ENCODE results near the gene RHBDF2. TPM values are rescaled to one million over a fixed set of nuclear protein-coding genes. Genes with fewer than 3 reads are reported as not detected.

Gene RHBDF2
- total RNA-seq, 1 donor from 2014 or later: 30.7 TPM

GRCh38 chr17:76469991-76470739 is 31.1 kb downstream of the RHBDF2 start:
- no peak for TF ChIP-seq CTCF (IDR thresholded peaks at IDR 0.05; ENCODE audit: insufficient read depth, low read depth, low read length)
- no peak for TF ChIP-seq EZH2 (IDR thresholded peaks at IDR 0.05; ENCODE audit: insufficient read depth, low read length)
- H3K4me3 Mint-ChIP-seq (ENCODE audit: unreplicated experiment): no peak overlapping the region
- no peaks in the 10 kb centered on the region for H3K36me3 ChIP-seq (ENCODE audit: insufficient read depth, low read length)
- H3K9me3 ChIP-seq (ENCODE audit: insufficient read depth, low read depth, low read length): no peaks in the 10 kb centered on the region
- no peaks in the 10 kb centered on the region for H3K9me3 Mint-ChIP-seq (ENCODE audit: unreplicated experiment)
- FAIRE-seq: no peak
- H3K4me1 ChIP-seq (ENCODE audit: insufficient read depth, low read length): no peaks in the 10 kb centered on the region
- no peaks in the 10 kb centered on the region for H3K4me1 Mint-ChIP-seq (ENCODE audit: low read depth, unreplicated experiment)
- no peaks in the 10 kb centered on the region for H3K79me2 ChIP-seq (ENCODE audit: insufficient read depth, low read length)
- no peak overlapping the region for H2AFZ ChIP-seq (ENCODE audit: low read depth, low read length)
- peaks cover 2% of the 10 kb centered on the region for H3K27me3 Mint-ChIP-seq (ENCODE audit: low read depth, unreplicated experiment)
- no peak overlapping the region for H3K4me3 ChIP-seq (ENCODE audit: insufficient read depth, low read depth, low read length)
- no peak overlapping the region for H3K27ac Mint-ChIP-seq (ENCODE audit: unreplicated experiment)
- H3K4me2 ChIP-seq (ENCODE audit: low read length): no peak overlapping the region
- no peak overlapping the region for H3K9ac ChIP-seq (ENCODE audit: low read length)
- H3K27ac ChIP-seq (ENCODE audit: low read depth, low read length): no peak overlapping the region
- H3K36me3 Mint-ChIP-seq (ENCODE audit: low read depth, unreplicated experiment): peaks cover 13% of the 10 kb centered on the region
- H4K20me1 ChIP-seq (ENCODE audit: insufficient read depth, low read length): no peaks in the 10 kb centered on the region
- no peaks in the 10 kb centered on the region for H3K27me3 ChIP-seq (ENCODE audit: insufficient read depth, low read length)
- DNase-seq (ENCODE audit: low read depth): no peak

GRCh38 chr17:76469076-76469990 is 31.9 kb downstream of the RHBDF2 start:
- peaks cover 2% of the 10 kb centered on the region for H3K27me3 Mint-ChIP-seq (ENCODE audit: low read depth, unreplicated experiment)
- Histone ChIP-seq H3K27me3 (ENCODE audit: insufficient read depth, low read length) (no peaks in the 10 kb centered on the region), H3K4me3 (ENCODE audit: insufficient read depth, low read depth, low read length) (no peak overlapping the region), H4K20me1 (ENCODE audit: insufficient read depth, low read length) (no peaks in the 10 kb centered on the region), H3K27ac (ENCODE audit: low read depth, low read length) (no peak overlapping the region), H3K4me1 (ENCODE audit: insufficient read depth, low read length) (no peaks in the 10 kb centered on the region), H3K9me3 (ENCODE audit: insufficient read depth, low read depth, low read length) (no peaks in the 10 kb centered on the region), H3K36me3 (ENCODE audit: insufficient read depth, low read length) (no peaks in the 10 kb centered on the region), H3K79me2 (ENCODE audit: insufficient read depth, low read length) (no peaks in the 10 kb centered on the region), H3K4me2 (ENCODE audit: low read length) (no peak overlapping the region), H3K9ac (ENCODE audit: low read length) (no peak overlapping the region), H2AFZ (ENCODE audit: low read depth, low read length) (no peak overlapping the region)
- FAIRE-seq (no peak), DNase-seq (ENCODE audit: low read depth) (no peak)
- no peak for TF ChIP-seq EZH2 (IDR thresholded peaks at IDR 0.05; ENCODE audit: insufficient read depth, low read length)
- no peak for TF ChIP-seq CTCF (IDR thresholded peaks at IDR 0.05; ENCODE audit: insufficient read depth, low read depth, low read length)
- H3K9me3 Mint-ChIP-seq (ENCODE audit: unreplicated experiment): no peaks in the 10 kb centered on the region
- peaks cover 12% of the 10 kb centered on the region for H3K36me3 Mint-ChIP-seq (ENCODE audit: low read depth, unreplicated experiment)
- H3K27ac Mint-ChIP-seq (ENCODE audit: unreplicated experiment): no peak overlapping the region
- H3K4me1 Mint-ChIP-seq (ENCODE audit: low read depth, unreplicated experiment): no peaks in the 10 kb centered on the region
- H3K4me3 Mint-ChIP-seq (ENCODE audit: unreplicated experiment): no peak overlapping the region
